ENCODE measurements around the gene HTATIP2. TPM values are rescaled to one million over a fixed set of nuclear protein-coding genes. Genes with fewer than 3 reads are reported as not detected.

The HTATIP2 gene
- 41.3 and 42.2 TPM in 2 replicates for polyA plus RNA-seq (2013)

GRCh38 chr11:20363500-20364340 is at the start of gene HTATIP2:
Gene HTATIP2, plus strand, starts transcription at chr11:20363714. Its CDS starts 524 bp downstream, at chr11:20364238.
- Histone ChIP-seq H3K23ac (ENCODE audit: low read length) (no peak within 1 kb of the TSS), H2BK120ac (ENCODE audit: insufficient read depth, low read length, poor library complexity) (peak within 1 kb of the TSS; percentile 82), H3K27me3 (ENCODE audit: insufficient read depth, low read length) (no peaks in the 10 kb centered on the region), H3K4me2 (ENCODE audit: low read length) (peak within 1 kb of the TSS; percentile 76), H3K9me3 (ENCODE audit: insufficient read depth, low read depth, low read length) (no peaks in the 10 kb centered on the region), H3K4me3 (ENCODE audit: low read depth, low read length) (peak within 1 kb of the TSS; percentile 76), H3K36me3 (ENCODE audit: control insufficient read depth in 1 of 2, insufficient read depth in 2 of 2, low read length in 2 of 2) (no peaks in the 10 kb centered on the region), H4K8ac (ENCODE audit: low read depth, low read length) (peak within 1 kb of the TSS; percentile 90), H3K4me1 (ENCODE audit: control insufficient read depth in 1 of 2, insufficient read depth in 2 of 2, low read length in 2 of 2) (peaks cover 4 to 6% of the 10 kb centered on the region in 2 experiments), H3K9ac (ENCODE audit: low read length) (peak within 1 kb of the TSS; percentile 60), H3K18ac (ENCODE audit: low read length) (peak within 1 kb of the TSS; percentile 71), H3K27ac (ENCODE audit: low read depth, low read length) (peak within 1 kb of the TSS; percentile 39), H3K79me2 (ENCODE audit: control insufficient read depth, insufficient read depth, low read length, poor library complexity) (peaks cover 3% of the 10 kb centered on the region), H2AFZ (ENCODE audit: insufficient read depth, low read length, poor library complexity) (peak within 1 kb of the TSS; percentile 84), H2BK12ac (ENCODE audit: low read length) (peak within 1 kb of the TSS; percentile 42), H4K91ac (ENCODE audit: low read depth, low read length) (peak within 1 kb of the TSS; percentile 91), H3K79me1 (ENCODE audit: low read length) (peaks cover 14% of the 10 kb centered on the region), H3K14ac (ENCODE audit: low read length) (peak within 1 kb of the TSS; percentile 57), H2AK5ac (ENCODE audit: low read length) (peak within 1 kb of the TSS; percentile 36), H4K12ac (ENCODE audit: low read depth, low read length) (peak within 1 kb of the TSS; percentile 63), H3K4ac (ENCODE audit: low read depth, low read length) (peak within 1 kb of the TSS; percentile 42), H2BK5ac (ENCODE audit: low read depth, low read length, poor library complexity) (peak within 1 kb of the TSS; percentile 77)
- peak; percentile 37 to 72 for DNase-seq
- no CpG with 5 or more reads among the region's 68 CpGs for WGBS (ENCODE audit: extremely low coverage, insufficient coverage, insufficient read length)

GRCh38 chr11:20315800-20316199 is 47.7 kb upstream of the HTATIP2 start:
- Histone ChIP-seq H3K36me3 (ENCODE audit: control insufficient read depth in 1 of 2, insufficient read depth in 2 of 2, low read length in 2 of 2) (no peaks in the 10 kb centered on the region), H3K9me3 (ENCODE audit: insufficient read depth, low read depth, low read length) (no peaks in the 10 kb centered on the region), H3K4me3 (ENCODE audit: low read depth, low read length) (no peak overlapping the region), H2BK12ac (ENCODE audit: low read length) (no peak overlapping the region), H4K8ac (ENCODE audit: low read depth, low read length) (no peak overlapping the region), H2BK5ac (ENCODE audit: low read depth, low read length, poor library complexity) (no peak overlapping the region), H4K12ac (ENCODE audit: low read depth, low read length) (no peak overlapping the region), H4K91ac (ENCODE audit: low read depth, low read length) (no peak overlapping the region), H3K27ac (ENCODE audit: low read depth, low read length) (no peak overlapping the region), H3K18ac (ENCODE audit: low read length) (no peak overlapping the region), H3K79me1 (ENCODE audit: low read length) (no peaks in the 10 kb centered on the region), H3K14ac (ENCODE audit: low read length) (no peak overlapping the region), H3K27me3 (ENCODE audit: insufficient read depth, low read length) (no peaks in the 10 kb centered on the region), H2BK120ac (ENCODE audit: insufficient read depth, low read length, poor library complexity) (no peak overlapping the region), H3K4ac (ENCODE audit: low read depth, low read length) (no peak overlapping the region), H3K23ac (ENCODE audit: low read length) (no peak overlapping the region), H3K4me2 (ENCODE audit: low read length) (no peak overlapping the region), H3K79me2 (ENCODE audit: control insufficient read depth, insufficient read depth, low read length, poor library complexity) (no peaks in the 10 kb centered on the region), H2AK5ac (ENCODE audit: low read length) (no peak overlapping the region), H2AFZ (ENCODE audit: insufficient read depth, low read length, poor library complexity) (no peak overlapping the region), H3K4me1 (ENCODE audit: control insufficient read depth in 1 of 2, insufficient read depth in 2 of 2, low read length in 2 of 2) (no peaks in the 10 kb centered on the region), H3K9ac (ENCODE audit: low read length) (no peak overlapping the region)
- no CpG with 5 or more reads among the region's 1 CpG for WGBS (ENCODE audit: extremely low coverage, insufficient coverage, insufficient read length)
- DNase-seq = no peak

GRCh38 chr11:20321177-20321576 is 42.3 kb upstream of the HTATIP2 start:
- no peak overlapping the region for H3K4me2 ChIP-seq (ENCODE audit: low read length)
- H4K91ac ChIP-seq (ENCODE audit: low read depth, low read length) = no peak overlapping the region
- no peak overlapping the region for H3K4ac ChIP-seq (ENCODE audit: low read depth, low read length)
- H4K12ac ChIP-seq (ENCODE audit: low read depth, low read length) = no peak overlapping the region
- no peaks in the 10 kb centered on the region for H3K79me2 ChIP-seq (ENCODE audit: control insufficient read depth, insufficient read depth, low read length, poor library complexity)
- H3K9me3 ChIP-seq (ENCODE audit: insufficient read depth, low read depth, low read length) = no peaks in the 10 kb centered on the region
- no peaks in the 10 kb centered on the region for H3K27me3 ChIP-seq (ENCODE audit: insufficient read depth, low read length)
- H3K9ac ChIP-seq (ENCODE audit: low read length) = no peak overlapping the region
- no peaks in the 10 kb centered on the region for H3K4me1 ChIP-seq (ENCODE audit: control insufficient read depth in 1 of 2, insufficient read depth in 2 of 2, low read length in 2 of 2)
- no peak overlapping the region for H2BK120ac ChIP-seq (ENCODE audit: insufficient read depth, low read length, poor library complexity)
- no peak overlapping the region for H3K4me3 ChIP-seq (ENCODE audit: low read depth, low read length)
- no peak overlapping the region for H2BK5ac ChIP-seq (ENCODE audit: low read depth, low read length, poor library complexity)
- H3K36me3 ChIP-seq (ENCODE audit: control insufficient read depth in 1 of 2, insufficient read depth in 2 of 2, low read length in 2 of 2) = no peaks in the 10 kb centered on the region
- H3K23ac ChIP-seq (ENCODE audit: low read length) = no peak overlapping the region
- H2BK12ac ChIP-seq (ENCODE audit: low read length) = no peak overlapping the region
- no peak overlapping the region for H3K27ac ChIP-seq (ENCODE audit: low read depth, low read length)
- no peak overlapping the region for H4K8ac ChIP-seq (ENCODE audit: low read depth, low read length)
- DNase-seq = no peak
- H3K14ac ChIP-seq (ENCODE audit: low read length) = no peak overlapping the region
- no peak overlapping the region for H3K18ac ChIP-seq (ENCODE audit: low read length)
- no peaks in the 10 kb centered on the region for H3K79me1 ChIP-seq (ENCODE audit: low read length)
- H2AK5ac ChIP-seq (ENCODE audit: low read length) = no peak overlapping the region
- no peak overlapping the region for H2AFZ ChIP-seq (ENCODE audit: insufficient read depth, low read length, poor library complexity)

- DNase-seq = no peak
- no peak overlapping the region for H3K9ac ChIP-seq (ENCODE audit: low read length)
- H3K27ac ChIP-seq (ENCODE audit: low read depth, low read length) = no peak overlapping the region
- no peak overlapping the region for H3K18ac ChIP-seq (ENCODE audit: low read length)
- no peak overlapping the region for H2BK120ac ChIP-seq (ENCODE audit: insufficient read depth, low read length, poor library complexity)
- H3K4me2 ChIP-seq (ENCODE audit: low read length) = no peak overlapping the region
- no peak overlapping the region for H2AFZ ChIP-seq (ENCODE audit: insufficient read depth, low read length, poor library complexity)
- H3K27me3 ChIP-seq (ENCODE audit: insufficient read depth, low read length) = no peaks in the 10 kb centered on the region
- H2AK5ac ChIP-seq (ENCODE audit: low read length) = no peak overlapping the region
- H3K23ac ChIP-seq (ENCODE audit: low read length) = no peak overlapping the region
- no peak overlapping the region for H3K14ac ChIP-seq (ENCODE audit: low read length)
- no peak overlapping the region for H3K4me3 ChIP-seq (ENCODE audit: low read depth, low read length)
- H3K79me2 ChIP-seq (ENCODE audit: control insufficient read depth, insufficient read depth, low read length, poor library complexity) = no peaks in the 10 kb centered on the region
- no peak overlapping the region for H3K4ac ChIP-seq (ENCODE audit: low read depth, low read length)
- no CpG with 5 or more reads among the region's 7 CpGs for WGBS (ENCODE audit: extremely low coverage, insufficient coverage, insufficient read length)
- H3K4me1 ChIP-seq (ENCODE audit: control insufficient read depth in 1 of 2, insufficient read depth in 2 of 2, low read length in 2 of 2) = no peaks in the 10 kb centered on the region
- H3K36me3 ChIP-seq (ENCODE audit: control insufficient read depth in 1 of 2, insufficient read depth in 2 of 2, low read length in 2 of 2) = no peaks in the 10 kb centered on the region
- no peak overlapping the region for H2BK5ac ChIP-seq (ENCODE audit: low read depth, low read length, poor library complexity)
- no peak overlapping the region for H4K8ac ChIP-seq (ENCODE audit: low read depth, low read length)
- no peak overlapping the region for H4K12ac ChIP-seq (ENCODE audit: low read depth, low read length)
- no peaks in the 10 kb centered on the region for H3K9me3 ChIP-seq (ENCODE audit: insufficient read depth, low read depth, low read length)
- no peaks in the 10 kb centered on the region for H3K79me1 ChIP-seq (ENCODE audit: low read length)
- H4K91ac ChIP-seq (ENCODE audit: low read depth, low read length) = no peak overlapping the region
- H2BK12ac ChIP-seq (ENCODE audit: low read length) = no peak overlapping the region
These were observed 36.1 kb upstream of the HTATIP2 start for GRCh38 chr11:20327377-20327935.
